RWPE2 (cell line): ENCODE data around the gene PAX7.

Source experiments
- ATAC-seq: fragments of 200-7000 bp; cut with Tn5 transposase; 3 replicates; pipeline ENCODE4 v1.9.1; 2021; ENCODE audit warnings: low read depth
- DNase-seq: peaks from one replicate; pipeline ENCODE4 v3.0.0-alpha.2; 2020; ENCODE audit warnings: low spot score
- H3K27ac ChIP-seq: fragments of 450-650 bp; 2 replicates; pipeline ENCODE4 v1.5.1; 2017; ENCODE audit warnings: mild to moderate bottlenecking; ENCODE audit not compliant: poor library complexity, severe bottlenecking
- H3K27me3 ChIP-seq: fragments of 250-450 bp; sonication (Bioruptor Pico); 2 replicates; pipeline ENCODE4 v1.5.1; 2021; ENCODE audit warnings: mild to moderate bottlenecking, moderate library complexity; ENCODE audit not compliant: insufficient read depth, poor library complexity, severe bottlenecking
- H3K36me3 ChIP-seq: fragments of 250-450 bp; sonication (Bioruptor Pico); 2 replicates; pipeline ENCODE4 v1.5.1; 2020; ENCODE audit warnings: low read depth, mild to moderate bottlenecking, moderate library complexity
- H3K4me1 ChIP-seq: fragments of 250-450 bp; sonication (Bioruptor Pico); 2 replicates; pipeline ENCODE4 v1.5.1; 2021; ENCODE audit warnings: mild to moderate bottlenecking, moderate library complexity; ENCODE audit not compliant: insufficient read depth, poor library complexity, severe bottlenecking
- H3K4me3 ChIP-seq: fragments of 250-450 bp; sonication (Bioruptor Pico); 2 replicates; pipeline ENCODE4 v1.5.1; 2021; ENCODE audit warnings: mild to moderate bottlenecking, moderate library complexity; ENCODE audit not compliant: severe bottlenecking
- H3K9me3 ChIP-seq: fragments of 250-450 bp; sonication (Bioruptor Pico); 2 replicates; pipeline ENCODE4 v1.5.1; 2021; ENCODE audit warnings: mild to moderate bottlenecking, moderate library complexity; ENCODE audit not compliant: severe bottlenecking
- TF ChIP-seq, protein P1 (sequence below): fragments of 450-650 bp; IDR thresholded peaks from one replicate; pipeline ENCODE4 v1.5.1; 2017; ENCODE audit warnings: mild to moderate bottlenecking, moderate library complexity; ENCODE audit not compliant: poor library complexity, severe bottlenecking

PAX7 gene

DNA sequence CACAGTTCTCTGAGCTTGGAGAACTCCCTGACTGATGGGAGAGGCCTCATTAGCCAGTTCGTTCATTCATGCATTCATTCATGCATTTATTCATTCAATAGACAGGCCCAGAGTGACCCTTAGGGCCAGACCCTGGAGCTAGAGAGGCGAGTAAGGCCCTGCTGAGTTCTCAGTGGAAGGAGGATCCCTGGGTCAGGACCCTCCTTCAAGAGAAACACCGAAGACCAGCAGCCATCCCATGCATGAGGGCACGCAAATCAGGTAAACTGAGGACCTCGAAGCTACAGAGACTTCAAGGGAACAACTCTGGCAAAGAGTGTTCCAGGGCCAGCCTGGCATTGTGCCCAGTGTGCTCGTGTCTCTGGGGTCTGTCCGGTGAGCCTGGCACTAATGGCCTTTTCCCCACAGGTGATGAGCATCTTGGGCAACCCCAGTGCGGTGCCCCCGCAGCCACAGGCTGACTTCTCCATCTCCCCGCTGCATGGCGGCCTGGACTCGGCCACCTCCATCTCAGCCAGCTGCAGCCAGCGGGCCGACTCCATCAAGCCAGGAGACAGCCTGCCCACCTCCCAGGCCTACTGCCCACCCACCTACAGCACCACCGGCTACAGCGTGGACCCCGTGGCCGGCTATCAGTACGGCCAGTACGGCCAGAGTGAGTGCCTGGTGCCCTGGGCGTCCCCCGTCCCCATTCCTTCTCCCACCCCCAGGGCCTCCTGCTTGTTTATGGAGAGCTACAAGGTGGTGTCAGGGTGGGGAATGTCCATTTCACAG is 104.8 kb downstream of the PAX7 start:
- Histone ChIP-seq H3K36me3 (no peaks in the 10 kb centered on the region), H3K27ac (no peak overlapping the region), H3K4me3 (no peak overlapping the region), H3K27me3 (peaks cover 16% of the 10 kb centered on the region), H3K4me1 (no peaks in the 10 kb centered on the region), H3K9me3 (no peaks in the 10 kb centered on the region)
- ATAC-seq (no peak), DNase-seq (peak; percentile 46)
- TF ChIP-seq, protein P1, sequence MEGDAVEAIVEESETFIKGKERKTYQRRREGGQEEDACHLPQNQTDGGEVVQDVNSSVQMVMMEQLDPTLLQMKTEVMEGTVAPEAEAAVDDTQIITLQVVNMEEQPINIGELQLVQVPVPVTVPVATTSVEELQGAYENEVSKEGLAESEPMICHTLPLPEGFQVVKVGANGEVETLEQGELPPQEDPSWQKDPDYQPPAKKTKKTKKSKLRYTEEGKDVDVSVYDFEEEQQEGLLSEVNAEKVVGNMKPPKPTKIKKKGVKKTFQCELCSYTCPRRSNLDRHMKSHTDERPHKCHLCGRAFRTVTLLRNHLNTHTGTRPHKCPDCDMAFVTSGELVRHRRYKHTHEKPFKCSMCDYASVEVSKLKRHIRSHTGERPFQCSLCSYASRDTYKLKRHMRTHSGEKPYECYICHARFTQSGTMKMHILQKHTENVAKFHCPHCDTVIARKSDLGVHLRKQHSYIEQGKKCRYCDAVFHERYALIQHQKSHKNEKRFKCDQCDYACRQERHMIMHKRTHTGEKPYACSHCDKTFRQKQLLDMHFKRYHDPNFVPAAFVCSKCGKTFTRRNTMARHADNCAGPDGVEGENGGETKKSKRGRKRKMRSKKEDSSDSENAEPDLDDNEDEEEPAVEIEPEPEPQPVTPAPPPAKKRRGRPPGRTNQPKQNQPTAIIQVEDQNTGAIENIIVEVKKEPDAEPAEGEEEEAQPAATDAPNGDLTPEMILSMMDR, result no peak

DNA sequence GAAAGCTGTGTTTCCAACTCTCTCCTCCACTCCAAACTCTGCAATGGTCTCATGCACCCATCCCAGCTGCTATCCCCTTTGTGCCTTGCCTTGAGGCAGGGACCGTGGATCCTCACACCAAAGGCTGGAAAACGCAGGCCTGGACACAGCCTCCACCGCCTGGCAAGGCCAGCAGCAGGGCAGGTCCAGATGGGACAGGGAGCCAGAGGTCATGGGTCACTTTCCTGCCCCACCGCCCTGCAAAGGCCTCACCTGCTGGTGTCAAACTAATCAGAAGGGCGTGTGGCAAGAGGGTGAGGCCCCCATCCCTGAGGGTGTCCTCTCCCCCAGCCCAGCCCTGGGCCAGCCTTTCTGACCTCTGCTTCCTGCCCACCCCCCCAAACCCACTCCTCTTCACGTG is 106.3 kb downstream of the PAX7 start:
- Histone ChIP-seq H3K27ac (no peak overlapping the region), H3K4me1 (no peaks in the 10 kb centered on the region), H3K4me3 (no peak overlapping the region), H3K36me3 (no peaks in the 10 kb centered on the region), H3K9me3 (no peaks in the 10 kb centered on the region), H3K27me3 (peaks cover 12% of the 10 kb centered on the region)
- ATAC-seq (no peak), DNase-seq (peak; percentile 34)
- TF ChIP-seq, protein P1, result no peak

DNA sequence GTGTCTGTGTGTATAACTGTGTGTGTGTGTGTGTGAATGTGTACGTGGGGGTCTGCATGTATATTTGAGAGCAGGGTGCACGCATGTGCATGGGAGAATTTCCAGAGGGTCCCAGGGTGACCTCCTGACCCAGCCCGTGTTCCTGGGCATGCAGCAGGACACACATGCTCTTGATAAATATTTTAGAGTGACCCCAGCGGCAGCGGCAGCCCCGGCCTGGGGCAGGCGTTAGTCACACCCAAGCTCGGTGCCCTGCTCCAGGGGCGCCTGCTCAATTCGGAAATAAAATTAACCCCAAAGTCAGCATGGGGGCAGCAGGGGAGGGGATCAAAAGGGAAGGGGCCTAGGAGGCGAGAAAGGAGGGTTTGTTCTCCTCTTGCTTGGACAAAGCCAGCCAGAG is 107.5 kb downstream of the PAX7 start:
- TF ChIP-seq, protein P1, result no peak
- DNase-seq, result peak; percentile 16
- Histone ChIP-seq H3K4me3 (no peak overlapping the region), H3K27ac (no peak overlapping the region), H3K9me3 (no peaks in the 10 kb centered on the region), H3K27me3 (peaks cover 12% of the 10 kb centered on the region), H3K36me3 (no peaks in the 10 kb centered on the region), H3K4me1 (no peaks in the 10 kb centered on the region)
- ATAC-seq, result no peak

DNA sequence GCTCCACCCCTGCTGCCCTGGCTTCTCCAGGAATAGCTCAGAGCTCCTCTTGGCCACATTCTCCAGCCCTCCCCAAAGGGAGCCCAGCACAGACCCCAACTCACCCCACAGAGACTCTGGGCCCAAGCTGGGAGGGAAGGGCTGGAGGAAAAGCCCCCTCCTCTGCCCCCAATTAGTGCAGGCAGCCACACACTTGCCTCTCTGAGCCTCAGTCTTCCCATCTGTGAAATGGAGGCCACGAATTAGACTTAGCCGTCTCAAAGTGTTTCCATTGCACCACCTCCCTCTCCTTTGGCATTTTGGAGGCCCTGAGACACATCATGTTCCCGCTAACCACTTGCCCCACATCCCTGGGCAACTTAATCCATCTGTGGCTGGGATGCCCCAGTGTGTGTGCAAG is 108.0 kb downstream of the PAX7 start:
- Histone ChIP-seq H3K27me3 (peaks cover 9% of the 10 kb centered on the region), H3K27ac (no peak overlapping the region), H3K4me1 (no peaks in the 10 kb centered on the region), H3K9me3 (no peaks in the 10 kb centered on the region), H3K36me3 (no peaks in the 10 kb centered on the region), H3K4me3 (no peak overlapping the region)
- ATAC-seq (no peak), DNase-seq (peak; percentile 22)
- TF ChIP-seq, protein P1, result no peak

DNA sequence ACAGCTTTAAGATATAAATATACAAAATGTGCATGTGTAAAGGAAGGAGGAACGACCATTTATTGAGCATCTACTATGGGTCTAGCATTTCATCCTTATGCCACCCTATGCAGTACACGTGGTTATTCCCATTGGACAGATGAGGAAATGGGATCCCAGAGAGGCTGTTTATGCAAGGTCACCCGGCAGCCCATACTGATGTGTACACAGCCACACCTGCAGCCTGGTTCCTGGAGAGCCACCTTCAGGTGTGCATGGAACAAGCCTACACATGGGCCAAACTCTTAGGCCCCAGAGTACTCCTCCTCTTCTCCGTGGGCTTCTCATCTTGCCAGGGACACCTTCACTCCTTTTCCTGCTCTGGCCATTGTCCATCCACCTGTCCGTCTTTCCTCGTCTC is 108.8 kb downstream of the PAX7 start:
- Histone ChIP-seq H3K4me3 (no peak overlapping the region), H3K36me3 (no peaks in the 10 kb centered on the region), H3K4me1 (no peaks in the 10 kb centered on the region), H3K27ac (no peak overlapping the region), H3K9me3 (no peaks in the 10 kb centered on the region), H3K27me3 (peaks cover 9% of the 10 kb centered on the region)
- ATAC-seq, result no peak
- DNase-seq, result peak; percentile 12
- TF ChIP-seq, protein P1, result no peak
